Fibroblast of skin of abdomen (primary cell): ENCODE measurements around the gene SYTL2.

ENCODE experiments used
- DNase-seq: peaks from one replicate; pipeline ENCODE4 v3.0.0-alpha.2; 2013

The SYTL2 gene

GRCh38 chr11:85726381-85726780, 84.6 kb downstream of the SYTL2 start:
- DNase-seq = no peak

- DNase-seq = peak; percentile 93
These were observed 85.3 kb downstream of the SYTL2 start for GRCh38 chr11:85725510-85726258.

GRCh38 chr11:85724748-85725465, 86.0 kb downstream of the SYTL2 start:
- DNase-seq = no peak

GRCh38 chr11:85723088-85723487, 87.9 kb downstream of the SYTL2 start:
- DNase-seq = no peak

- DNase-seq = peak; percentile 29
These were observed 89.8 kb downstream of the SYTL2 start for GRCh38 chr11:85721191-85721590.

- DNase-seq = peak; percentile 100
These were observed 91.7 kb downstream of the SYTL2 start for GRCh38 chr11:85718991-85719807.

GRCh38 chr11:85718126-85718943, 92.6 kb downstream of the SYTL2 start:
- no peak for DNase-seq

GRCh38 chr11:85717429-85717828, 93.5 kb downstream of the SYTL2 start:
- DNase-seq = no peak

- no peak for DNase-seq
These were observed 98.0 kb downstream of the SYTL2 start for GRCh38 chr11:85712953-85713352.

GRCh38 chr11:85710917-85711316, 100.0 kb downstream of the SYTL2 start:
- no peak for DNase-seq

GRCh38 chr11:85709941-85710702, 100.8 kb downstream of the SYTL2 start:
- DNase-seq = no peak

GRCh38 chr11:85705800-85706199, 105.1 kb downstream of the SYTL2 start:
- no peak for DNase-seq

- no peak for DNase-seq
These were observed 106.0 kb downstream of the SYTL2 start for GRCh38 chr11:85704967-85705366.

- no peak for DNase-seq
These were observed 110.8 kb downstream of the SYTL2 start for GRCh38 chr11:85699957-85700741.

GRCh38 chr11:85698195-85698594, 112.7 kb downstream of the SYTL2 start:
- no peak for DNase-seq

- no peak for DNase-seq
These were observed 113.2 kb downstream of the SYTL2 start for GRCh38 chr11:85697747-85698146.

- DNase-seq = no peak
These were observed 115.4 kb downstream of the SYTL2 start for GRCh38 chr11:85695546-85695945.

- peak; percentile 60 for DNase-seq
These were observed 116.5 kb downstream of the SYTL2 start for GRCh38 chr11:85694385-85694980.

GRCh38 chr11:85685820-85686459, 125.0 kb downstream of the SYTL2 start, which contains the start of gene CCDC89:
CCDC89 (minus strand) TSS chr11:85686195; CDS start chr11:85686130, 65 bp downstream.
- peak; percentile 96 for DNase-seq
